Measurements from ENCODE around the gene LY86.

LY86 gene

DNA sequence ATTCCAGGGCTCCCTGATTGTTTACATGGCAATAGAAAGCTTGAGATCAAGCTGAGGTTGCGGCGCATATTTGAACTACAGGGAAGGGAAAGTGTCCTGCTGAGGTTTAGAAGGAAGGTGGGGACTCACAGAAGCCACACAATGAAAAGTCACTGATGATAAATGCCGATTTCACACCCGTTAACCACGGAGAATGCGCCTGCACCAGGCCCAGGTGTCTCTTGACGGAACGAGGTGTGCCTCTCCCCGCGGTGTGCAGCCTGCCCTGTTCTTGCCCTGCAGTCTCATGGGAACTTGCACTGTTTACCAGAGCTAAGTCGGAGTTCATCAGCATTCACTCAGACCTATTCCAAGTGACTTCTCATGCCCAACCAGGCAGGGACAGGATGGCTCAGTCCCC lies 90.3 kb downstream of the LY86 start:
- H3K9me3 ChIP-seq, result no peaks in the 10 kb centered on the region
- no peak overlapping the region for H3K27ac ChIP-seq
- no peak overlapping the region for H3K4me3 ChIP-seq
- intact Hi-C loops (cut with DNase I; ENCODE audit: low total_unique reads), result loop anchor here (5.0 kb wide), 1 partner anchor 558 kb away; no protein-coding TSS in a partner anchor
- no peaks in the 10 kb centered on the region for H3K4me1 ChIP-seq
- peaks cover 0 to 6% of the 10 kb centered on the region in 2 donors for H3K27me3 ChIP-seq
- DNase-seq, result no peak
- TF ChIP-seq, protein P1, sequence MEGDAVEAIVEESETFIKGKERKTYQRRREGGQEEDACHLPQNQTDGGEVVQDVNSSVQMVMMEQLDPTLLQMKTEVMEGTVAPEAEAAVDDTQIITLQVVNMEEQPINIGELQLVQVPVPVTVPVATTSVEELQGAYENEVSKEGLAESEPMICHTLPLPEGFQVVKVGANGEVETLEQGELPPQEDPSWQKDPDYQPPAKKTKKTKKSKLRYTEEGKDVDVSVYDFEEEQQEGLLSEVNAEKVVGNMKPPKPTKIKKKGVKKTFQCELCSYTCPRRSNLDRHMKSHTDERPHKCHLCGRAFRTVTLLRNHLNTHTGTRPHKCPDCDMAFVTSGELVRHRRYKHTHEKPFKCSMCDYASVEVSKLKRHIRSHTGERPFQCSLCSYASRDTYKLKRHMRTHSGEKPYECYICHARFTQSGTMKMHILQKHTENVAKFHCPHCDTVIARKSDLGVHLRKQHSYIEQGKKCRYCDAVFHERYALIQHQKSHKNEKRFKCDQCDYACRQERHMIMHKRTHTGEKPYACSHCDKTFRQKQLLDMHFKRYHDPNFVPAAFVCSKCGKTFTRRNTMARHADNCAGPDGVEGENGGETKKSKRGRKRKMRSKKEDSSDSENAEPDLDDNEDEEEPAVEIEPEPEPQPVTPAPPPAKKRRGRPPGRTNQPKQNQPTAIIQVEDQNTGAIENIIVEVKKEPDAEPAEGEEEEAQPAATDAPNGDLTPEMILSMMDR (IDR thresholded peaks at IDR 0.05), result no peak
- no peaks in the 10 kb centered on the region for H3K36me3 ChIP-seq

DNA sequence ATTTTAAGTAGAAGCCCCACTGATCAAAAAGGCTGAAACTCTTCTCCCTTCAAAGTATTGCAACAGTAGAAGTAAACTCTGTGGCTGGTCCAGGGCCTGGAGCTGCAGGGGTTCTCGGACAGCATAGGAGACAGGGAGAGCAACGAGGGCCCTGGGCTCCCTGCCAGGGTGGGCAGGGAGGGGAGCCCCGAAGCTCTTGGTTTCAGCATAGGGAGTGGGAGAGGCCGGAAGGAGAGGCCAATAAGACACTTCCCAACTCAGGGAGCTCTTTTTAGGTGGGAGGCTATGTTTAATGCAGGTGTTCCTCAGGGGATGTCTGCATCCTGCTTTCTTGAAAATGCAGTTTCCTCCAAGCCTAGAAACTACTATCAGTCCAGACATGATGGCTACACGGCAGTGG lies 91.1 kb downstream of the LY86 start:
- Histone ChIP-seq H3K36me3 (no peaks in the 10 kb centered on the region), H3K4me1 (no peaks in the 10 kb centered on the region), H3K27ac (no peak overlapping the region), H3K4me3 (no peak overlapping the region), H3K27me3 (peaks cover 0 to 6% of the 10 kb centered on the region in 2 donors), H3K9me3 (no peaks in the 10 kb centered on the region)
- TF ChIP-seq, protein P1 (IDR thresholded peaks at IDR 0.05), result no peak
- intact Hi-C loops (cut with DNase I; ENCODE audit: low total_unique reads), result loop anchor here (5.0 kb wide), 1 partner anchor 558 kb away; no protein-coding TSS in a partner anchor
- no peak for DNase-seq

DNA sequence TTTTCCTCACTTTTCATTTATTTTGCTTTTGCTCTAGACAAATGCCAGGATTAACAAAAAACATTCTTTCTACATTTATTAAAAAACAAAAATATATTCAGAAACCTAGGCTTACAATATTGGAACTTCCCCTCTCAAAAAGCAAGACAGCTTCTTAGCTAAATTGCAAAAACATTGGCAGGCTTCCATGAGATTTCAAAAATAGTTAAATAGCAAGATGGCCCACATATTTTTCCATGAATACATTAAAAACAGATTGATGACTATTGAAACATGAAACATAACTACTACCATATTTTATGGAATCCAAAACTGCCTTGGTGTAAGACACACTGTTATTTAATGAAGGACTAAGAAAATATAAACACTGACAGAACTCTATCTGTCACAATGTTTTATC lies 92.0 kb downstream of the LY86 start:
- peaks cover 0 to 6% of the 10 kb centered on the region in 2 donors for H3K27me3 ChIP-seq
- no peak for DNase-seq
- TF ChIP-seq, protein P1 (IDR thresholded peaks at IDR 0.05), result no peak
- H3K27ac ChIP-seq, result no peak overlapping the region
- intact Hi-C loops (cut with DNase I; ENCODE audit: low total_unique reads), result no loop called here
- H3K36me3 ChIP-seq, result no peaks in the 10 kb centered on the region
- no peaks in the 10 kb centered on the region for H3K4me1 ChIP-seq
- H3K4me3 ChIP-seq, result no peak overlapping the region
- H3K9me3 ChIP-seq, result no peaks in the 10 kb centered on the region

DNA sequence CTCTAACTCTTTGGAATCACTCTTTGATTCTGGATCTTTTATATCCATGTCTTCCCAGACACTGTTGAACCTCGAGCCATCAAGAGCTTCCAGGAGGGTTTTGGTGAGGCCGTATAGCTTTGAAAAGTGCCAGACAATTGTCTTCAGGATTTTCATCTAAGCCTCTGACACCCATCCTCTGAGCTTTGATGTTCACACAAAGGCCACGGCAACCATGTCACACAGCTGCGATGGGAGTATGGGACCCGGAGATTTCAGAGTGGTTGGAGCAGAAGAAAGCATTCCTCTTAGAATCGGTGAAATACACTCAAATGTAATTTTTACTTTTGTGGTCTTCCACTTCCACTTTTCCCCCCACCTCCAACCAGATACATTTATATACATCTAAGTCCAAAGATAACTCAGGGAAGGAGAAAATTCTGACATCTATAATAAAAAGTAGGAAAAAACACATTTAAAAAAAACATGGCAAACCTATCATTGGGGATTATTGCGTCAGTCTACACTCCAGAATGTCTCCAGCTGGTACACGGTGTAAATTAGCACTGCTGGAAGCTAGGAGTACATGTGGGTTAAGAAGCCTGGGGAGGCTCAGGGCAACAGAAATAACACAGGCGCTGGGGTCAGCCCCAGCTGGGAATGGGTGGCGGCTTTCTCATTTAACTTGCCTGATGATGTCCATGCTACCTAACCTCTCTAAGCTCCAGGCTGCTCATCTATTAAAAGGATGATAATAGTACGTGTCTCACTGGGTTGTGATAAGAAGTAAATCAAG lies 92.7 kb downstream of the LY86 start:
- no peak overlapping the region for H3K27ac ChIP-seq
- H3K27me3 ChIP-seq, result peaks cover 0 to 6% of the 10 kb centered on the region in 2 donors
- no peak overlapping the region for H3K4me3 ChIP-seq
- TF ChIP-seq, protein P1 (IDR thresholded peaks at IDR 0.05), result no peak
- no peaks in the 10 kb centered on the region for H3K4me1 ChIP-seq
- no peaks in the 10 kb centered on the region for H3K9me3 ChIP-seq
- DNase-seq, result no peak
- intact Hi-C loops (cut with DNase I; ENCODE audit: low total_unique reads), result no loop called here
- H3K36me3 ChIP-seq, result no peaks in the 10 kb centered on the region

DNA sequence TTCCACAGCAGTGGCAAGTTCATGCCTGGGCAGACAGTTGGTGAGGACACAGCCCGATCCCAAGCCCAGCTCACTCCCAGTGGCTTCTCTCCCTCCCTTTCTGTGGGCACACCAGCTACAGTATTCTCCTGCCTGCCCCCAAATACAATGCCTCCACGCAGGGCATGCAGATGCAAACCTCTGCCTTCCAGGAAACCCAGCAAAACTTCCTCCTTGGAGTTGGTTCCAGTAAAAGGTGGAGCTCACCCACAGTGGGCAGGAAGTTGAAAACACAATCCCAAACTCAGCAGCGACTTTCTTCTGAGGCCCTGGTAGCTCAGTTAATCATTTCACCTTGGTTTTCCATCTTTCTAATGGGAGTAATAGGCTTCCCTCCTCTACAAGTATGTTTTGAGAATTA lies 93.7 kb downstream of the LY86 start:
- Histone ChIP-seq H3K9me3 (no peaks in the 10 kb centered on the region), H3K27me3 (peaks cover 0 to 12% of the 10 kb centered on the region in 2 donors), H3K36me3 (no peaks in the 10 kb centered on the region), H3K27ac (no peak overlapping the region), H3K4me1 (peaks cover 0 to 5% (median 2%) of the 10 kb centered on the region in 4 donors), H3K4me3 (no peak overlapping the region)
- DNase-seq, result no peak
- intact Hi-C loops (cut with DNase I; ENCODE audit: low total_unique reads), result no loop called here
- TF ChIP-seq, protein P1 (IDR thresholded peaks at IDR 0.05), result no peak
